GM19372 (cell line): ENCODE data around the gene IQSEC3.
"Not testable (repeated sequence)": the region's sequence is repeated elsewhere in the genome, so short reads cannot be mapped to it uniquely, and the experiment has no call there.

Experiments
- ATAC-seq: cut with Tn5 transposase; IDR thresholded peaks from one replicate; pipeline ENCODE4 v1.9.1; 2021; ENCODE audit warnings: mild to moderate bottlenecking, low read depth, moderate library complexity; ENCODE audit not compliant: unreplicated experiment

Gene IQSEC3

GRCh38 chr12:133616-134232, 67.2 kb downstream of the IQSEC3 start:
- ATAC-seq: not testable (repeated sequence)

- ATAC-seq: no peak
Observed at GRCh38 chr12:135138-135537, 68.6 kb downstream of the IQSEC3 start.

GRCh38 chr12:138171-138897, 71.8 kb downstream of the IQSEC3 start:
- ATAC-seq: no peak

GRCh38 chr12:138898-139534, 72.4 kb downstream of the IQSEC3 start:
- ATAC-seq: no peak

GRCh38 chr12:139585-139984, 73.0 kb downstream of the IQSEC3 start:
- ATAC-seq: no peak

- ATAC-seq: no peak
Observed at GRCh38 chr12:140162-140561, 73.6 kb downstream of the IQSEC3 start.

- no peak for ATAC-seq
Observed at GRCh38 chr12:143964-144649, 77.5 kb downstream of the IQSEC3 start.

GRCh38 chr12:144650-145284, 78.2 kb downstream of the IQSEC3 start:
- no peak for ATAC-seq

GRCh38 chr12:145369-145960, 78.9 kb downstream of the IQSEC3 start:
- ATAC-seq: no peak

GRCh38 chr12:147242-147641, 80.7 kb downstream of the IQSEC3 start:
- ATAC-seq: no peak

GRCh38 chr12:148676-149416, 82.3 kb downstream of the IQSEC3 start:
- no peak for ATAC-seq

- ATAC-seq: no peak
Observed at GRCh38 chr12:151579-151978, 85.0 kb downstream of the IQSEC3 start.

- no peak for ATAC-seq
Observed at GRCh38 chr12:152440-152839, 85.9 kb downstream of the IQSEC3 start.

GRCh38 chr12:153080-153746, 86.6 kb downstream of the IQSEC3 start:
- no peak for ATAC-seq

- no peak for ATAC-seq
Observed at GRCh38 chr12:154058-154457, 87.5 kb downstream of the IQSEC3 start.

- no peak for ATAC-seq
Observed at GRCh38 chr12:155006-155405, 88.4 kb downstream of the IQSEC3 start.

GRCh38 chr12:155646-156045, 89.1 kb downstream of the IQSEC3 start:
- no peak for ATAC-seq

GRCh38 chr12:156945-157344, 90.4 kb downstream of the IQSEC3 start:
- no peak for ATAC-seq

GRCh38 chr12:157644-158043, 91.1 kb downstream of the IQSEC3 start:
- ATAC-seq: no peak
